GM12874 (cell line): Measurements from ENCODE around the gene TJP1.

Experiments
- TF ChIP-seq, protein P1 (sequence below): IDR thresholded peaks from 2 replicates; pipeline ENCODE4 v1.5.1; 2011; ENCODE audit warnings: low read depth, mild to moderate bottlenecking, control low read depth, low read length, moderate library complexity; ENCODE audit not compliant: insufficient read depth

Gene TJP1

DNA sequence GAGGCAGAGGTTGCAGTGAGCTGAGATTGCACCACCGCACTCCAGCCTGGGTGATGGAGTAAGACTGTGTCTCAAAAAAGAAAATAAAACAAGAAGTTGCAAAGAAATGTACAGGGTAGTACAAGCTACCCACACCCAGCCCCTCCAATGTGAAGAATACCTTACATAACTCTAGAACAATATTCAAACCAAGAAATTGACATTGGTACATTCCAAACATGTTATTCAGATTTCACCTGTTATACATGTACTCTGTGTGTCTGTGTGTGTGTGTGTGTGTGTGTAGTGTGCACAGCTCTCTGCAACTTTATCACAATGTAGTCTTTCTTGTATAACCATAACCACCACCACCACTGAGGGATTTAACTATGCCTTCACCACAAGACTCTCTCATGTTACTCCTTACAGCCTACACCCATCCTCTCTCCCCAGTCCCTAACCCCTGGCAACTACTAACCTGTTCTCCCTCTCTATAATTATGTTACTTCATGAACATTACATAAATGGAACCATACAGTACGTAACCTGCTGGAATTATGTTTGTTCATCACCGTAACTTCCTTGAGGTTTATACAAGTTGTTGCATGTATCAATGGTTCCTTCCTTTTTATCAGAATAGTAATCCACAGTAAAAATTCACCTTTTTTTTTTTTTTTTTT is 16.2 kb upstream of the TJP1 start:
- TF ChIP-seq, protein P1, sequence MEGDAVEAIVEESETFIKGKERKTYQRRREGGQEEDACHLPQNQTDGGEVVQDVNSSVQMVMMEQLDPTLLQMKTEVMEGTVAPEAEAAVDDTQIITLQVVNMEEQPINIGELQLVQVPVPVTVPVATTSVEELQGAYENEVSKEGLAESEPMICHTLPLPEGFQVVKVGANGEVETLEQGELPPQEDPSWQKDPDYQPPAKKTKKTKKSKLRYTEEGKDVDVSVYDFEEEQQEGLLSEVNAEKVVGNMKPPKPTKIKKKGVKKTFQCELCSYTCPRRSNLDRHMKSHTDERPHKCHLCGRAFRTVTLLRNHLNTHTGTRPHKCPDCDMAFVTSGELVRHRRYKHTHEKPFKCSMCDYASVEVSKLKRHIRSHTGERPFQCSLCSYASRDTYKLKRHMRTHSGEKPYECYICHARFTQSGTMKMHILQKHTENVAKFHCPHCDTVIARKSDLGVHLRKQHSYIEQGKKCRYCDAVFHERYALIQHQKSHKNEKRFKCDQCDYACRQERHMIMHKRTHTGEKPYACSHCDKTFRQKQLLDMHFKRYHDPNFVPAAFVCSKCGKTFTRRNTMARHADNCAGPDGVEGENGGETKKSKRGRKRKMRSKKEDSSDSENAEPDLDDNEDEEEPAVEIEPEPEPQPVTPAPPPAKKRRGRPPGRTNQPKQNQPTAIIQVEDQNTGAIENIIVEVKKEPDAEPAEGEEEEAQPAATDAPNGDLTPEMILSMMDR: no peak

DNA sequence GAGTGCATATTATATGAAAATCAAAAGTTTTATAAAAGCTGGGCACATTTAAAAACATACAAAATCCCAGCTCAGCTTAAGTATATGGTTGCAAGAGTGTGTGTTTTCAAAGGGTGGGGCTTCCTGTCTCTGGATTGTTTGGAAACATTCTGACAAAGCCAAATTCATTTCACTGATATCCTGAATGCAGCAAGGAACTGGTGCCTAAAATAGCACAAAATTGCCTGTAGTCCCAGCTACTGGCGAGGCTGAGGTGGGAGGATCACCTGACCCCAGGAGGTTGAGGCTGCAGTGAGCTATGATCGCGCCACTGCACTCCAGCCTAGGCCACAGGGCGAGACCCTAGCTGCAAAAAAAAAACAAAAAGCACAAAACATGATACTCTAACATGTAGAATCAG is 13.0 kb upstream of the TJP1 start:
- TF ChIP-seq, protein P1: no peak

DNA sequence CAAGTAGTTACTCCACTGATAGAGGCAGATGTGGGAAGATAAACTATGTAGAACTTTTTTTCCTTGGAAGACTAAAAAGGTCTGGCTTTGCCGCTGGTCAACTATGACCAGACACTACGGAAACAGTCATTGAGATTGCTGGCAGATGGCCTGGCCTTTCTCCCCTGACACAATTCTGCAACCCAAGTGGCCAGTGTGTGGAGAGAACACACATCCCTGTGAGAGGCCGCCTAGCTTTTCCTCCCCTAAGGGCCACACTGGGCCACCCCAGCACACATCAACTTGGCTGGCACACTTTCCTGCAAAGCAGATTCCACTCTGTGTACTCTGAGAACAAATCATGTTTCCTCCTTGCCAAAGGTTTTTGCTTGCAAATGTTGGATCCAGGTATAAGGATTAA is 10.4 kb upstream of the TJP1 start:
- TF ChIP-seq, protein P1: no peak

DNA sequence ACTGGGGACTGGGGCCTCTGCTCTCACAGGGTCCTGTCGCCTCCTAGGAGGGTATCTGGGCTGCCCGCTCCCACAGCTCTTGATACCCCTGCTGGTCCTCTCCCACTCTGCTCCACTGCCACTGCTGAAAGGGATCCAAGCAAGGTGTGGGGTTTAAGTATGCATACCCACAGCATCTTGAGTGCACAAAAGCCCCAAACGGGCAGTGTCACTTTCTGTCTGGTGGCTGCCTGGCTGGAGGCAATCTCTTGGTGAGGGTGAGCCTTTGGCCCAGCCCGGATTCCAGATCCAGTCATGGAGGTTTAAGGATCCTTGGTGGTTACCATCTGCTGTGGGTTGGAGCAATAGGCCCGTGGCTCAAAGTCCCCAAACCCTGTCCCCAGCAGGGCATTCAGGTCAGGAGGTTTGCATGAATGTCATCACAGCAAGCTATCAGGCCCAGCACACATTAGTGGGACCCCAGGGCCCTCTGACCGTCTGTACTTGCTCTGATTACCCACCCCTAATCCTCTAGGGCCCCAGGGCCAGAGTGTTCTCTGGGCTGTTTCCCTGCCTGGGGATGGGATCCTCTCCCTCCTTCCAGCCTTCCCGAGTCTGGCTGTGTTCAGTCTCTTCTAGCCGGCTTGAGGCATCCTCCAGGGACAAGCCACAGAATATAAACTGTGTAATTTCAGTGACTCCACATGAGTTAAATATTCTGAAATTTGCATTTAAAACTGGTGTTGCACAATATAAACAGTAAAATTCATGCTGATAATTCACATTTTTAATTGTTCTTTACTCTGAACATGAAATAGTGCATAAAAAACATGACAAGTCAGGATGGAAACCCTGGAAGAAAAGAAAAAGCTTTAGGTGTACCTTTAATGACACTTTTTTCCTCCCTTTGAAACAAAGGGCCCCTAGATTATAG is 4.9 kb upstream of the TJP1 start:
- TF ChIP-seq, protein P1: no peak

DNA sequence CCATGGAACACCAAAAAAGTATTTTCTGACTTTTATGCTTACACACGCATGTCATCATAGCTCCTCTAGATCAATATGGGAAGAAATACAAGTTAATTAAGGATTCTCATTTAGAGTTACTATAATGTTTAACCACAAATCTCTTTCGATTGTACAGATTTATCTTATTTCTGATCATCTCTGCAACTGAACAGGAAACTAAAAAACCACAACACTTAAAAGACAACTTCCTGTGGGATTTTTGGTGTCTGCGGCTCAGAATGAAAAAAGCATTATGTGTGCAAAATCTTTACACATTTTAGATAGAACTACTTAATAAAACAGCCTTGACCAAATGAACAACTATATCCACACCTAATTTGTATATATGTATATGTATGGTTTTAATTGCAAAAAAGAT is 3.0 kb upstream of the TJP1 start:
- TF ChIP-seq, protein P1: no peak

DNA sequence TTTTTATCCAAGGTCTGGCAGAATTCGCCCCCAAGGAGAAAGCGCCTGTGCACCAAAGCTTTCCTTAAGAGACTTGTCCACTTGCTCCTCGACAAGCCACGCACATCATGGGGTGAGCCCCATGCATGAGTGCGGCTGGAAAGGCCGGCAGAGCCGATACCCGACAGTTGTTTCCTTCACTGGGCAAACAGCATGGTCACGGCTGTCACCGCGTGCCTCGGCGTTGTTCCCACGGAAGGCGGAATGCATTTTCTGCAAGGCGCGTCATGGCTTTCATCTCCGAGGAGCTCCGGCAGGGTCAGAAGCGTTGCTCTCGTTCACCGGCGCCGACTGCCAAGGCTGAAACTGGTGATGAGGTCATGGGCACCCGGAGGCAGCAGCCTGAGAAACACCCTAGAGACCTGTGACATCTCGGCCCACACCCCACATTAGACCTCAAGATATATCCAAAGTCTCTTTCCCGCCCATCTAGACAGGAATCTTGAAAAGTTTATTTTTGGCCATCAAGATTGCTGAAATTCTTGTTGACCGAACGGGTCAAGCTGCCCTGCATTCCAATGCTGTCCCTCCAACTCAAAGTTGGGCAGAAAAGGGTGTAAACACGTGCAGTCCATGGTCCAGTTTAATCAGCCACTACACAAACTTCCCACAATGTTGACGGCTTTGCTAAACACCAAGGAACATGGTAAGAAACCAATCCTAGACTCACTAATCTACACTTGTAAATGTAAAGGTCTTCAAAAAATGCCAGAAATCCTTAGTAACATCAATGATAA is 604 bp upstream of the TJP1 start:
- TF ChIP-seq, protein P1: no peak
